HG03571 (cell line): Measurements from ENCODE around the gene TLK1.

Experiments used
- ATAC-seq: cut with Tn5 transposase; IDR thresholded peaks from one replicate; pipeline ENCODE4 v1.9.1; 2021; ENCODE audit not compliant: unreplicated experiment

TLK1 gene

DNA sequence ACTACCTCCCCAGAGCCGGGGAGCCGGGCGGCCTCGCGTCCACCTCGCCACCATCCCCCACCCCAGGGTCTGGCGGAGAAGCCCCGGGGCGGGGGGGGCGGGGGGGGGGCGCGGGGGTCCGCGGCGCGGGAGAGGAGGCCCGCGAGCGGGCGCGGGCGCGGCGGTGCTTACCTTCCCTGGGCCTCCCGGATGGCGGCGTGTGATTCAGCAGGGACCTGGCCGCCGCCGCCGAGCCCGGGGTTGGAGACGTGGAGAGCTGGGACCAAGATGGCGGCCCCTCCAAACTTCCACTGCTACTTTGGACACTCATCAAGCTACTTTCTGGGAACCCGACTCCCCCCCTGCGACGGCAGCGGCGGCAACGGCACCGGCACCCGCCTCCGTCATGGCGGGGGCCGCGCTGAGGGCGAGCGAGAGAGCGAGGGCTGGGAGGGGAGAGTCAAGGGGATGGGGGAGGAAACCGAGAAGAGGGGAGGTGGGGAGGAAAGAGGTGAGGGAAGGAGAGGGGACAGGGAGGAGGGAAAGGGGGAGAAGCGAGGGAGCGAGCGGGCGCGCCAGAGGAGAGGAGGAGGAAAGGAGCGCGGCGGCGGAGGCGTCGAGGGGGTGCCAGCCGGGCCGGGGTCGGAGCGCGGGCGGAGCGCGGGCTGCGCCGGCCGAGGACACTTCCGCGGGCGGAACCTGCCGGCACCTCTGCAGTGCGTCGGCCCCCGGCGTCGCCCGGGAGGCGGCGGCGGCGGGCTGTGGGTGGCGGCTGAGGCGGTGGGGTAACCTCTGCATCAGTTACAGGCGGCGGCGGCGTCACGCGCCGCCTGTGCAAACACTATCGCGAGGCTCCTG lies at the start of gene TLK1:
TSS of gene TLK1 (minus strand) at position 775 of the 837 bp plus-strand sequence. CDS start at position 310, 465 bp downstream.
- ATAC-seq: peak; percentile 57

DNA sequence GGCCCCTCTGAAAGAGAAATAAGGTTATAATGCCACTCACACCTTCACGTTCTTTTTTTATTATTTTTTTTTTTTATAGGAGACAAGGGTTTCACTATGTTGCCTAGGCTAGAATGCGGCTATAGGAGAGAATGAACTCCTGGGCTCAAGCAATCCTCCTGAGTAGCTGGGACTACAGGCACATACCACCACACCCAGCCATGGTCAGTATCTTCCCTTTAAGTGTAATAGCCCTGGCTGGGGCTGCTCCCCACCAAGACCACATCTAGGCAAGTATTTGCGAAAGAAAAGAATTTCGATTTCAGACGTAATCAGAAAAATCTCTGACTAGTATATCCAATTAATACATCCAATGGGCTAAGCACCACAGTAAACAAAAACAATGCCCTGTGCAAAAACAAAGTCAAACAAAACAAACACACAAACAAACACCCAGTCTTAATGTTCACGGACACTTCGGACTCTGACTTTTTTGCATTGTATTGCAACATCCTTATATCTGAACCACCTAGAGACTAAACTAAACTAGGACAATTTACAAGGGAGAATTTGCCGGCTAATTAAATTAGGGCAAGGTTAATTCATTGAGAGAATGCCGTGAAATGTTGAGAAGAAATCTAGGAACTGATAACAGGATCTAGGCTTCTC lies 49.6 kb upstream of the TLK1 start:
- no peak for ATAC-seq

DNA sequence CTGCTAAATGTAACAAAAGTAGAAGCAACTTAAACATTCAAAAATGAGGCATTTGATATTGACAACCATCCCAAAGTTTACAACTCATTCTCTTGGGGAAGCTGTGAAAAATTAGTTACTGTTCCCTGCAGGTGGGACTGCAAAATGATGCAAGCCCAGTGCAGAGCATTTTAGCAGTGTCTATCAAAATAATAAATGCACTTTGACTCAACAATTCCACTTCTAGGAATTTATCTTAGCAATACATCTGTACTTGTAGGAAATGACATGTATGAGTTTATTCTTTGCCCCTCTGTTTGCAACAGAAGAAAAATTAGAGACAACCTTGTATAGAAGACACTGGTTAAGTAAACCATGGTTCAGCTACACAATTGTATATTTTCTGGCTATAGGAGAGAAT lies 48.0 kb upstream of the TLK1 start:
- ATAC-seq: no peak

DNA sequence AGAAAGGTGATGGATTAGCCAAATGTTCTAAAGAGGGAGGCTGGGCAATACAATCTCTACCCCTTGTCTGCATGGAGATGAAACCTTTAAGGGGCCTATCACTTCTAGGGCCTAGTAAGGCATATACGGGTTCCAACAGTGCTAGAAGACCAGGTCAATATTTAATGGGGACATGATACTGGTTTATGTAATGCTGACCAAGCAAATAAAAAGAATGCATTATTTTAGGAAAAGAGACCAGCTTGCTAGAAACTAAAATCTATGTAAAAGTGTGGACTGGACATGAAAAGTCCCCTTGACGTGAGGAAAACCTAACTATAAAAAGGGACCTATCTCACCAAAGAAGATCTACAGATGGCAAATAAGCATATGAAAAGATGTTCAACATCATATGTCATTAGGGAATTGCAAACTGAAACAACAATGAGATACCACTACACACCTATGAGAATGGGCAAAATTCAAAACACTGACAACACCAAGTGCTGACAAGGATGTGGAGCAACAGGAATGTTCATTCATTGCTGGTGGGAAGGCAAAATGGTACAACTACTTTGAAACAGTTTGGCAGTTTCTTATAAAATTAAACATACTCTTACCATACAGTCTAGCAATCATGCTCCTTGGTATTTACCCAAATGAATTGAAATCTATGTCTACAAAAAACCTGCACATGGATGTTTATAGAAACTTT lies 45.9 kb upstream of the TLK1 start:
- no peak for ATAC-seq

DNA sequence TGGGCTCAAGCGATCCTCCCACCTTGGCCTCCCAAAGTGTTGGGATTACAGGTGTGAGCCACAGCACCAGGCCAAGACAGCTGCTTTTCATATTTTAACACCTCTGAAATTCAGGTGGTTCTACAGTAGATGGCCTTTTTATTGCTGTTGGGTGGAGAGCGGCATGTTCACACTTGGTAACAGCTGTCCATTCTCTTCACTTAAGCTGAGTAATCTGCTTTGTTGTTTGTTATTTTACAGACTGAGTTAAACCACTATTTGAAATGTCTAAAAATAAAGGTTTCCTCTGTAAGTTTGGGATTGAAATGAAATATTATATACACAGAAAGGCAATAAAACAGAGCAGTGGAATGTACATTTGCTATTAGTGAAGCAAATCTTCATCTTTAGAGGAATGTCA lies 44.9 kb upstream of the TLK1 start:
- ATAC-seq: no peak

DNA sequence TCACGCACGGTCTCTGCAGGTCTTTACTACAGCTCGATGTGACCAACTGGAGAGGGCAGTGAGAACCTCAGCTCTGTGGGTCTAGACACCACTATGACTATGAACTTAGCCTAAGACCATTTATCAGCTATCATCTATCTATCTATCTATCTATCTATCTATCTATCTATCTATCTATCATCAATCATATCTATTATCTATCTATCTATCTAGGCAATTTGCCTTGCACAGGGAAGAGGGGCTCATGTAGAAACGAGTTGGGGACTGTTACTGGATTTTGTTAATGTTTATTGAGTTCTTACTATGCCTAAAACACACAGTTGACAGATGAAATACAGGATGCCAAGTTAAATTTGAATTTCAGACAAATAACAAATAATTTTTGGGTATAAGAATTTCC lies 41.1 kb upstream of the TLK1 start:
- no peak for ATAC-seq

DNA sequence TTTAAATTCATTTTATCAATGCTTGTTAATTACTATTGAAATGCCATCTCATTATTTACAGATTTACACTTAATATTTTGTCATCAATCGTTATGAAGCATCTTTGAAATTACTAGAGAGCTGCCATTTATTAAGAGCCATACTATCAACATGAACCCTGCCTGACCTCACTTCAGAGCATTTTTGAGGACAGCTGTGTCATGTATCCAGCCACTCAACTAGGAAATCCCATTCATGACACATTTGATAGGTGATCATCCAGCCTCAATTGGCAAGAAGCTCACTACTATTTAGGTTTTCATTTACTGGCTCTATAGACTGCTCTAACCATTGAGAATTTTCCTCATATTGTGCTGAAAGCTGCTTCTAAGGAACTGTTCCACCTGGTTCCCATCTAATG lies 40.6 kb upstream of the TLK1 start:
- no peak for ATAC-seq

DNA sequence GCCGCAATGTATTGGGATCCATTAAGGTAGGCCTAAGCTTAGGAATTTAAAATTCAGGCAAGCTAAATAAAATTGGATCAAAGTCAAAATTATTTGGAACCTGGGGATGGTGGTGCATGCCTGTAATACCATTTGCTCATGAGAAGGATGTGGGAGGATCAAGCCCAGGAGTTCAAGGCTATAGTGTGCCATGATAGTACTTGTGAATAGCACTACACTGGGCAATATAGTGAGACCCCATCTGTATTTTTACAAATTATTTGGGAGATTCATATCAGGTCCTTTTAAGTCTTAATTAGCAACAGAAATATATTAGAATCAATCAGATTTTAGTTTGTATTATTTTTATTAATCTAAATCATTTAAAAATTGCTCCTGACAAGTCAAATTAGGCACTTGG lies 39.8 kb upstream of the TLK1 start:
- no peak for ATAC-seq

DNA sequence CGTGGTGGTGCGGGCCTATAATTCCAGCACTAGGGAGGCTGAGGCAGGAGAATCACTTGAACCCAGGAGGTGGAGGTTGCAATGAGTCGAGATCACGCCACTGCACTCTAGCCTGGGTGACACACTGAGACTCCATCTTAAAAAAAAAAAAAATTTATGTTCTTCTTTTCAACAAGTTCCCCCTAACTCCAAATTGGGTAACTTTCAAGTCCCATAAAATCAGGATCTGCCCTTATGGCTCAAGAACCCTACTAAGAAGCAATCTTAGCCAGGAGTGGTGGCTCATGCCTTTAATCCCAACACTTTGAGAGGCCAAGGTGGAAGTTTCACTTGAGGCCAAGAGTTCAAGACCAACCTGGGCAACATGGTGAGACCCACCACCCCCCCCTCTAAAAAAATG lies 30.3 kb upstream of the TLK1 start:
- no peak for ATAC-seq

DNA sequence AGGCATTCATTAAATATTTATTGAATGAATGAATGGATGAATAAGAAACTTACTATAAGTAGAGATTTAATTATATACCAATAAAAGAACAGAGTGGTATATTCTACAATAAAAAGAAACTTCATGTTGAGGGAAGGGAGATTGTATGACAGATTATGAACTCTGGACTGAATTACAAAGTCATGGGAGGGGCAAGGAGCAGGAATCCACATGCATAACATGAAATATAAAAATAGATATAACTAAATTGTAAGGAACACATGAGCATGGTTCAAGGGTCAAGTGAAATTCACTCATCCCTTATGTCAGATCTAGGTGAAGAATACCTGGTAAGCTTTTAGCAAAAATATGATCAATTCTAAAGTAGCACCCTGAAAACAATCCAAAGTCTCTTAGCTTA lies 27.1 kb upstream of the TLK1 start:
- ATAC-seq: no peak

DNA sequence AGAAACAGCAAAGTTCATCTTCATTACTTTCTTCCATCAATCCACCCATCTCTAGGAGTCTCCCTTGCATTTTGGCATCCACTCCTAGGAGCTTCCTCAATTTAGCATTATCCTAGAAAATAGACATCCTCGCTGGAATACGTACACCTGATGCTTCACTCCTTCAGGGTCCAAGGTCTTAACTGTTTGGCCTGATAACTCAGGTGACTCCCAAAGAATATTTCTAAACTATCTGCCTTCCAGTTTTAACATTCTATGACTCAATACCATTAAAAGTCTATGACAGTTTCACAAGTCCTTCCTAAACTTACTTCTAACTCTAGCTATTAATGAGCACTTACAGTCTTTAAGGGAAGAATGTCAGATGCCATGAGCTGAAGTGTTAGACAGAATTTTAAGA lies 26.5 kb upstream of the TLK1 start:
- ATAC-seq: no peak

DNA sequence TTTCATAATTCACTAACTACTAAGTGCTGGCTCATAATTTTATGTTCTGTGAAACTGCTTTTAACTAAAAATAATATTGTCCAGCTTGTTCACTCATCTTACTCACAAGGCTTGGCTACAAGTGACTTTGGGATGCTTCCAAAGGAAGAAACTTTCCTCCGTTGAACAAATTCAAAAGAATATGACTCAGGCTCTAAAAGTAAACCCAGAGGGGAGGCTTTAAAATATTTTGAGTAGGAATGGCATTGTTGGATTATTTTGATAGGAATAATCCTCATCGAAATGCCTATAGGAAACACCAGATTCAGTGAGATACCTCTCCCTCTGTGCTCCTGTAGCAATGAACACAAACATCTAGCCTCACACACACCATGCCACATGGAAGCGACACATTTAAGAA lies 25.2 kb upstream of the TLK1 start:
- no peak for ATAC-seq

DNA sequence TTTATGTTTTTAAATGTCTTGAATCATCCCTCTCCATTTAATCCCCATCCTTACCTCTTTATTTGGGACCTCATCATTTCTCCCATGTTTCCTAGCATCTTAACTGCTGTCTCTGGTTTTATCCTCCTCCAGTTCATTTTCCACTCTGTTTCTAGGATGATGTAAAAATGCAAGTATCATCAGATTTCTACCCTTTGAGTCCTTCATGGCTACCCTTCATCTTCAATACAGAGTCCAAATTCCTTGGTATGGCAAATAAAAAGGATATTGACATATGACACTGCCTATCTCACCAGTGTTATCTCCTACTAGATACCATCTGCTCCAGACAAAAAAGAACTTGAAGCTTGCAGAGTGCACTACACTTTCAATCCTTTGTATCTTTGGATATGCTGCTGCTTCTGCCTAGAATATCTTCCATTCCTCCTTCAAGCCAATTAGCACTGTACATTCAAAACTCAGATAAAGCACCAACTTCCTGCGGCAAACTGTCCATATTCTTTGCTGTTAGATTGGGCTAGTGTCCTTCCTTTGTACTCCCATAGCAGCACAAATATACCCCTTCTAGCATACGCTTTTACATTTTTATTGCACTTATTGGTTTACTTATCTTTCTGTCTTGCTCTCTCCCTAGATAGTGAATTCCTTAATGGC lies 24.6 kb upstream of the TLK1 start:
- no peak for ATAC-seq

DNA sequence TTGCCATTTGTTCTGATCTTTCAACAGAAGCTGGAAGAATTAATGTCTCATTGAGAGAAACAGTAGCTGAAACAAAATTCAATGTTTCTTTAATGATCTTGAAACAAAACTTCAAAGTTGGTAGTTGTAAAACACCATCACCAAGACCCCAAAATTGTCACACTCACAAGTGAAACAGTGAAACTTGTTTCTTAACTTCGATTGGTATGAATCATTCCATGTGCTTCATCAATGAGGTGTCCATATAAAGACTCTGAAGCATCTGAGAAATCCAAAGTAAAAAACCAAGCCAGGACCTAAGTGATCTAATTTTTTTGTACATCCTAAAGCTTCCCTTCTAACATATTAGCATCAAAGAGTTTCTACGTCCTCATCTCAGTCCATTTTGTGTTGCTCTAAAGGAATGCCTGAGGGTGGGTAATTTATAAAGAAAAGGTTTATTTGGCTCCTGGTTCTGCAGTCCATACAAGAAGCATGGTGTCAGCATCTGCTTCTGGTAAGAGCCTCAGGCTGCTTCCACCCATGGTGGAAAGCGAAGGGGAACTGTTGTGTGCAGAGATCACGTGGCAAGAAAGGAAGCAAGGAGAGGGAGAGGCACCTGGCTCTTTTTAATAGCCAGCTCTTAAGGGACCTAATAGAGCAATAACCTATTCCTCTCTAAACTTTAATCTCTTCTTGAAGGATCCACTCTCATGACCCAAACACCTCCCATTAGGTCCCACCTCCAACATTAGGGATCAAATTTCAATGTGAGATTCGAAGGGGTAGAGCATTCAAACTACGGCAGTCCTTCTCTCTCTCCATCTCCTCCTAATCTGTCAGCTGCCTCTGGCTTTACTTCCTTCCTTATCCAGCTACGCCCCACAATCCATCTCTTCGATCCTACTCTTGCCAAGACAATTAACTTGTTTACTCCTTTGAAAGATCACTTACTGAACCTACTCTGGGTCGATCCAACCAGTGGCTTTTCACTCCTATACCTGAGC lies 20.7 kb upstream of the TLK1 start:
- ATAC-seq: no peak

DNA sequence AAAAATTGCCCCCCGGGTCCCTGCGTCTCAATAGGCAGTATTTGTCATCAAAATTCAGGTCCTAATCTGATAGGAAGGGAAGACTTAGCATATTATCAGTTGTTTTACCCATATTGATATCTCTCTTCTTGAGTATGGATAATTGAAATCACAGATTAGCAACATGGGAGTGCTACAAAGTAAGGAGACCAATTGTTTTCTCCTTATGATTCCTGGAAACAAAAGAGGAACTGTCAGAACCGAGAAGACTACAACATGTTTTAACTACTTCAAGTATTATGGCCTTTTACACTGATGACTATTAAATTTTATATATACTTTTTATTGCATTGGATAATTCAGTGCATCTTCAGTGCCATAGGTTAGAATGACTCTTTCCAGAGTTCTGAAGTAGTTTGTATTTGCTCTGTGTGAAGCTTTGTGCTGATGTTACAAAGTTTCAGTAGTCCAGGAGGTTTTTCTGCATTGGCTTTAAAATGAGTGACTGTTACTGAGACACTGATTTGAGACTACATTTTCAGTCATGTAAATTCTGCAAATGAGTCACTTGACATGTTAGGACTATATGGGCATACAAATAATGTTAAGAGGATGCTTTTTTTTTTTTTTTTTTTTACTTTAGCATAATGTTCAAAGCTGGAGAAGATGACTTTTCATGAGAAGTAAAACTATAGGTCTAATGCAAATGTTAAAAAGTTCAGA lies 19.7 kb upstream of the TLK1 start:
- ATAC-seq: no peak

DNA sequence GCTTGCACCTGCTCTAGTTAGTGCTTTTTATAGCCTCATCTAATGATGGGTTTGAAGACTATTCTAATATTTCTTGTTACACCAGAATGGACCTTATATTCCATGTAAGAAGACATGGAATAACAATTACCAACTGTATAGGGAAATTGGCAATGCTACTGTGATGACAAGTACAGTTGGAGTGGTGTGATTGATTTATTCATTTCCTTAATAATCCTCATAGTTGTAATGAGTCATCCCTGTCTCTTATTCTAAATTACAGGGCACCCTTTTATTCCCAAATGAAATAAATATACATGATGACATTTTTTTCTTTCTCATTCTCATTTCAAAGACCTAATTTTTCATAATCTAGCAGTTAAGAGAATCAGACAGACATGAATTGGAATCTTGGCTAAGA lies 18.3 kb upstream of the TLK1 start:
- ATAC-seq: no peak

DNA sequence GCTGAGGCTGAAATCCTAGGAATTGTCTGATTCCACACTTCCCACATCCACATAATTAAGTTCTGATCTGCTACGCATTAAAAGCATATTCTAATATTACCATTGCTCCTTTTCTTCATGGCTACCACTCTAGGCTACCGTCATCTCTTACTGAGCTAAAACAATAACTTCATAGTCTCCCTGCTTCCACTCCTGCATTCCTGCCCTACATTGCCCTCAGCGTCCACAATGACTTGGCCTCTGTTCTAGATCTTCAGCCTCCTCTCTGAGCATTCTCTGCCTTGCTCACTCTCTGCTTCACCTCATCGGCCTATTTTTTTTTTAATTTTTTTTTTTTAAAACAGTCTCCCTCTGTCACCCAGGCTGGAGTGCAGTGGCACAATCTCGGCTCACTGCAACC lies 15.8 kb upstream of the TLK1 start:
- ATAC-seq: no peak

DNA sequence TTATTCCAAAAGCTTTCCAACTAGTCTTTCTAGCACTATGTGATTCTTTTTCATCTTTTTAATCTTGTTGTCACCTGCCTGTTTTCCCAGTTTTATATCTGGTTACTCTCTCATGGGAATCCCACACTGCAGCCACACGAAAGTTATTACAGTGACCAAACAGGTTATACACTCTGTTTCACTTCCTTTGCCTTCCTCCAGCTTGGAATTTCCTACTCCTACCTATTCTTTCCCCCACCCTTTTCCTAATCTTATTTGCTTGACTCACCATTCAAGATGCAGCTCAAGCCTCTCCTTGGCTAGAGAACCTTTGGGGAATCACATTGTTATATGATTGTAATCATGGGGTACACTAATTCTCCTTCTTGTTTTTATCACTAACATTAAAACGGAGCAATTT lies 13.4 kb upstream of the TLK1 start:
- ATAC-seq: no peak

DNA sequence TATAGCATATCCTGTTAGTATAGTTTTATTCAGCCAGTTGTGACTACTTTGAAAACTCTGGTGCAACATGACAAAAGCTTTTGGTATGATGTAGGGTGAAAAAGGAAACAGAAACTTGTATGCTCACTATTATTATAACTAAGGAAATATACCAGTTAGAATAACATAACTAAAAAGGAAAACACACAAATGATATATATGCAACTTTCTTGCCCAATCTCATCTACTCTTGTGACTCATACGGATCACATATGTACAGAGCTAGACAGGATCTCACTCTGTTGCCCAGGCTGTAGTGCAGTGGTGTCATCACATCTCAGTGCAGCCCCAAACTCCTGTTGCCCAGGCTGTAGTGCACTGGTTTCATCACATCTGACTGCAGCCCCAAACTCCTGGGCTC lies 12.4 kb upstream of the TLK1 start:
- no peak for ATAC-seq

DNA sequence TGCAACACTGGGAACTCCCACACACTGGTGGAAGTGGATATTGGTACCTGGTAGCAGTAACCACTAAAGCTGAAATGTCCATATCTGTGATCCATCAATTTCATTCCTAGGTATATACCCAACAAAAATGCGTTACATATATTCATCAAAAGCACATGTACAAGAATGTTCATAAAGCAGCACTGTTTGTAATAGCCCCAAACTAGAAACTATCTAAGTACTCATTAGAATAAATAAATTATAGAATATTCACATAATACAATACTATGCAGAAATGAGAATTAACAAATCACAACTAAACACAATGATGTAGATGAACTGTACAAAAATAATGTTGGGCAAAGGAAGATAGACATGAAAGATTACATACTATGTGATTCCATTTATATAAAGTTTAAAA lies 11.1 kb upstream of the TLK1 start:
- no peak for ATAC-seq
